ENCODE data around the gene GOT2.

- TF ChIP-seq EZH2 (IDR thresholded peaks at IDR 0.05) (no peak), POLR2AphosphoS5 (IDR thresholded peaks at IDR 0.05; ENCODE audit: borderline replicate concordance, low read depth, low read length) (no peak)
Measured at GRCh38 chr16:58670177-58670576, 63.9 kb downstream of the GOT2 start.
